ENCODE measurements around the gene KRTDAP. TPM values are rescaled to one million over a fixed set of nuclear protein-coding genes. Genes with fewer than 3 reads are reported as not detected.

Gene KRTDAP
- total RNA-seq, 4 donors from 2014 or later = 2.7 TPM; not detected in 3

DNA sequence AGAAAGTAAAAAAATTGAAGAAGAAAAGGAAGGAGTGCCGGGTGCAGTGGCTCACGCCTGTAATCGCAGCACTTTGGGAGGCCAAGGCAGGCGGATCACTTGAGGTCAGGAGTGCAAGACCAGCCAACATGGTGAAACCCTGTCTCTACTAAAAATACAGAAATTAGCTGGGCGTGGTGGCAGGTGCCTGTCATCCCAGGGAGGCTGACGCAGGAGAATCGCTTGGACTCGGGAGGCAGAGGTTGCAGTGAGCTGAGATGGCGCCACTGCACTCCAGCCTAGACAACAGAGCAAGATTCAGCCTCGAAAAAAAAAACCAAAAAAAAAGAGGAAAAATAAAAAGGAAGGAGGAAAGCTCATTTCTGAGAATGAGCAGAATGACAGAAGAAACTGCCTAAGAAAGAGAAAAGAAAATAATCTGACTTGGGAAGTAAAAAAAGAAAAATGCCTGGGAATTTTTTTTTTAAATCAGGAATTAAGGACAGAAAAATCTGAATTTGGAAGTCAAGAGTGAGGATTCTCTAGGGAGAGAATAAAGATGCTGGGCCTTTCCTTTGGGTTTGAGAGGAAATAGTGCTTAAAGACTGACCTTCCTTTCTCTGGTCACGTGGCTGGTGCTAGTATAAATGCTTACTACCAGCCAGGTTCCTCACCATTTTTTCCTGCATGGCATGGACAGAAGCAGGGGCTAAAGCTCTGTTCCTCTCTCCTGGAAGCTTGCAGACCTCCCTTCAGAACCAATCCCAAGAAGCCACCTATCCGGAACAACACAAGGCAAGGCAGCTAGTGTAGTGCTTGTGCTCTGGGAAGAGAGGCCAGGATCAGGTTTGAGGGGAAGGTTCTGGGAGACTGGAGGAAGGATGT lies 42.4 kb downstream of the KRTDAP start, which contains the start of gene FFAR2:
TSS of gene FFAR2 (plus strand) at position 652 of the 864 bp plus-strand sequence. CDS start 1,458 bp downstream, outside the sequence.
- WGBS, 2 donors = 81 to 83% methylated on average over 12 of the region's 12 CpGs
- no peaks in the 10 kb centered on the region for H3K9me3 ChIP-seq
- no peak within 1 kb of the TSS for H3K27ac ChIP-seq
- TF ChIP-seq, protein P1, sequence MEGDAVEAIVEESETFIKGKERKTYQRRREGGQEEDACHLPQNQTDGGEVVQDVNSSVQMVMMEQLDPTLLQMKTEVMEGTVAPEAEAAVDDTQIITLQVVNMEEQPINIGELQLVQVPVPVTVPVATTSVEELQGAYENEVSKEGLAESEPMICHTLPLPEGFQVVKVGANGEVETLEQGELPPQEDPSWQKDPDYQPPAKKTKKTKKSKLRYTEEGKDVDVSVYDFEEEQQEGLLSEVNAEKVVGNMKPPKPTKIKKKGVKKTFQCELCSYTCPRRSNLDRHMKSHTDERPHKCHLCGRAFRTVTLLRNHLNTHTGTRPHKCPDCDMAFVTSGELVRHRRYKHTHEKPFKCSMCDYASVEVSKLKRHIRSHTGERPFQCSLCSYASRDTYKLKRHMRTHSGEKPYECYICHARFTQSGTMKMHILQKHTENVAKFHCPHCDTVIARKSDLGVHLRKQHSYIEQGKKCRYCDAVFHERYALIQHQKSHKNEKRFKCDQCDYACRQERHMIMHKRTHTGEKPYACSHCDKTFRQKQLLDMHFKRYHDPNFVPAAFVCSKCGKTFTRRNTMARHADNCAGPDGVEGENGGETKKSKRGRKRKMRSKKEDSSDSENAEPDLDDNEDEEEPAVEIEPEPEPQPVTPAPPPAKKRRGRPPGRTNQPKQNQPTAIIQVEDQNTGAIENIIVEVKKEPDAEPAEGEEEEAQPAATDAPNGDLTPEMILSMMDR (IDR thresholded peaks at IDR 0.05) = no peak
- TF ChIP-seq POLR2A (IDR thresholded peaks at IDR 0.05) = no peak
- no peak for DNase-seq
- no peaks in the 10 kb centered on the region for H3K4me1 ChIP-seq
- no peaks in the 10 kb centered on the region for H3K36me3 ChIP-seq
- intact Hi-C loops (cut with DNase I) = no loop called here
- no peaks in the 10 kb centered on the region for H3K27me3 ChIP-seq
- H3K4me3 ChIP-seq (replicated peaks in 1 of 3) = no peak within 1 kb of the TSS

DNA sequence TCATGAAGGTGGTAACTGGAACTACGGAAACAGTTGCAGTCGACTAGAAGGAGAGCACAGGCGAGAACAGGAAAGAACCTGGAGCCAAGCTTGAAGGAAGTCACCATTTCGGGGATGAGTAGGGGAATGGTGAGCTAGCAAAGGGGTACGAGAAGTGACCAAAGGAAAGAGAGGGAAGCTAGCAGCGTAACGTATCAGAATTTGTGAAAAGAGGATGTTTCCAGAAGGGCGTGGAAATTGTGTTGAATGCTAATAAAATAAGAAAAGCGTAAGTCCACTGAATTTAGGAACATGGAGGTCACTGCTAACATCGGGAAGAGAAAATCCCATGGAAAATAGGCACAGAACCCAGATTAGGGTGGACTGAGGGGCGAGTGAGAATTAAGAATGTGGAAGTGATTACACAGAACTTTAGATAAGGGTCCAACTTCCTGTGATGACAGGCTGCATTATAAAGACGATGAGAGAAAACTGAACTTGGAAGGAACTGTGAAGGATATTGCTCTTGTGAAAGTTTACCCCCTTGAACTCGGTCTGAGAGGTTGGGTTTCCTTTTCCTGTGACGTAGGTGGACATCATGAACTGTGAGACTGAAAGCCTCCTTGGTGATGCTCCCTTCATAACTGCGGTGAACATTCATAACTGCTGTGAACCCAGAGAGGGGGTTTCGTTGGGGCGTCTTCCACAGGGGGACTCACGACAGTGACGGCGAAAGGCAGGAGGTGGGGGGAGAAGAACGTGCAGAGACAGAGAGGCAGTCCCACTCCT lies 44.3 kb downstream of the KRTDAP start:
- no peak overlapping the region for H3K27ac ChIP-seq
- no peak for DNase-seq
- TF ChIP-seq, protein P1 (IDR thresholded peaks at IDR 0.05) = no peak
- no peak for TF ChIP-seq POLR2A (IDR thresholded peaks at IDR 0.05)
- H3K36me3 ChIP-seq = no peaks in the 10 kb centered on the region
- intact Hi-C loops (cut with DNase I) = no loop called here
- no peaks in the 10 kb centered on the region for H3K9me3 ChIP-seq
- H3K4me3 ChIP-seq (replicated peaks in 1 of 3) = no peak overlapping the region
- WGBS, 2 donors = 77 to 85% methylated on average over 21 of the region's 21 CpGs
- no peaks in the 10 kb centered on the region for H3K27me3 ChIP-seq
- no peaks in the 10 kb centered on the region for H3K4me1 ChIP-seq

DNA sequence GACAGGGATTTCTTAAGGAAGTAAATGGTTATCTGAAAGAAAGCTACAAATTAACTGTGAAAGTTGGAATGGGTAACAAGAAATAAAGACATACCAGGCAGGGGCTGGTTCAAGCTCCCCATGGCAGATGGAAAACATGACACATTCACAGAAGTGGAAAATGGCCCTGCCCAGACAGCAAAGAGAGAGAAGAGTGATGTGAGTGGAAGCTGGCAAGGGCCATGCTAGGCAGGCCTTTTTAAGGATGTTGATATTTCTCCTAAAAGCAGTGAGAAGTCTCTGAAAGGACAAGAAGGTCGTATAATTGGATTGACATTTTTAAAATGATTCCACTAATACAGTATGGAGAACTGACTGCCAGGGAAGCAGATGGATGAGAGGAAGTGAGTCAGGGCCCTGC lies 45.5 kb downstream of the KRTDAP start:
- intact Hi-C loops (cut with DNase I) = no loop called here
- H3K27ac ChIP-seq = no peak overlapping the region
- WGBS, 2 donors = 84 to 89% methylated on average over 1 of the region's 1 CpG
- H3K36me3 ChIP-seq = no peaks in the 10 kb centered on the region
- no peaks in the 10 kb centered on the region for H3K9me3 ChIP-seq
- no peak overlapping the region for H3K4me3 ChIP-seq (replicated peaks in 1 of 3)
- H3K4me1 ChIP-seq = no peaks in the 10 kb centered on the region
- H3K27me3 ChIP-seq = no peaks in the 10 kb centered on the region
- TF ChIP-seq, protein P1 (IDR thresholded peaks at IDR 0.05) = no peak
- TF ChIP-seq POLR2A (IDR thresholded peaks at IDR 0.05) = no peak
- no peak for DNase-seq

DNA sequence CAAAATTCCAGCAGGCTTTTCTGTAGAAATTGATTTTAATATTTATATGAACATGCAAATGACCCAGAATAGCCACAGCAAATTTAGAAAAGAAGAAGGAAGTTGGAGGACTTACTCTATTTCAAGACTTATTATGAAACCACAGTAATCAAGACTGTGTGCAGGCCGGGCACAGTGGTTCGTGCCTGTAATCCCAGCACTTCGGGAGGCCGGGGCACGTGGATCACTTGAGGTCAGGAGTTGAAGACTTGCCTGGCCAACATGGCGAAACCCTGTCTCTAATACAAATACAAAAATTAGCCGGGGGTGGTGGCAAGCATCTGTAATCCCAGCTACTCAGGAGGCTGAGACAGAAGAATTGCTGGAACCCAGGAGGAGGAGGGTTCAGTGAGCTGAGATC lies 48.2 kb downstream of the KRTDAP start:
- H3K27ac ChIP-seq = no peak overlapping the region
- H3K27me3 ChIP-seq = no peaks in the 10 kb centered on the region
- TF ChIP-seq POLR2A (IDR thresholded peaks at IDR 0.05) = no peak
- TF ChIP-seq, protein P1 (IDR thresholded peaks at IDR 0.05) = no peak
- intact Hi-C loops (cut with DNase I) = no loop called here
- no peaks in the 10 kb centered on the region for H3K36me3 ChIP-seq
- DNase-seq = no peak
- 73 to 90% methylated on average over 7 of the region's 7 CpGs for WGBS, 2 donors
- H3K4me1 ChIP-seq = peaks cover 5 to 11% of the 10 kb centered on the region in 2 donors
- no peak overlapping the region for H3K4me3 ChIP-seq (replicated peaks in 1 of 3)
- H3K9me3 ChIP-seq = no peaks in the 10 kb centered on the region

All from thyroid gland (tissue), 4 donors.